ENCODE results near the gene CPHXL2. TPM values are rescaled to one million over a fixed set of nuclear protein-coding genes. Genes with fewer than 3 reads are reported as not detected.

The CPHXL2 gene
- total and polyA plus RNA-seq, 3 experiments from 2014 or later = not detected

- Mint-ChIP-seq H3K27ac (peak overlapping the region; percentile 81 to 100 (median 97)), H3K36me3 (peaks cover 23 to 79% (median 27%) of the 10 kb centered on the region in 3 donors), H3K27me3 (peaks cover 0 to 2% of the 10 kb centered on the region in 2 donors), H3K4me1 (peaks cover 52 to 76% (median 68%) of the 10 kb centered on the region in 3 donors), H3K4me3 (peak overlapping the region; percentile 65 to 89 (median 75)), H3K9me3 (peaks cover 0 to 3% (median 0%) of the 10 kb centered on the region in 5 donors)
- Histone ChIP-seq H3K36me3 (ENCODE audit: insufficient read depth, low read length) (peaks cover 50% of the 10 kb centered on the region), H3K27ac (ENCODE audit: low read depth, low read length) (peak overlapping the region; percentile 52), H3K4me1 (ENCODE audit: insufficient read depth, low read length) (peaks cover 59% of the 10 kb centered on the region), H3K4me3 (ENCODE audit: low read length) (no peak overlapping the region), H3K9me3 (ENCODE audit: low read length) (no peaks in the 10 kb centered on the region), H3K27me3 (ENCODE audit: insufficient read depth, low read length, poor library complexity, severe bottlenecking) (no peaks in the 10 kb centered on the region)
- ChIA-PET CTCF (interaction anchor here (0.7 to 2.1 kb wide), 7 partner anchors 9 to 98 kb away, joined by 3 to 11 read pairs (median 4); partner anchors contain the start of genes GABARAPL2, KARS1 and TERF2IP), POLR2A (interaction anchor here (0.6 to 4.5 kb wide), 8 partner anchors 11 to 153 kb away, joined by 3 to 35 read pairs (median 4); partner anchors contain the start of genes GABARAPL2, KARS1 and TERF2IP)
- no peak for DNase-seq
Observed at GRCh38 chr16:75615619-75616018, 61.2 kb downstream of the CPHXL2 start.

DNA sequence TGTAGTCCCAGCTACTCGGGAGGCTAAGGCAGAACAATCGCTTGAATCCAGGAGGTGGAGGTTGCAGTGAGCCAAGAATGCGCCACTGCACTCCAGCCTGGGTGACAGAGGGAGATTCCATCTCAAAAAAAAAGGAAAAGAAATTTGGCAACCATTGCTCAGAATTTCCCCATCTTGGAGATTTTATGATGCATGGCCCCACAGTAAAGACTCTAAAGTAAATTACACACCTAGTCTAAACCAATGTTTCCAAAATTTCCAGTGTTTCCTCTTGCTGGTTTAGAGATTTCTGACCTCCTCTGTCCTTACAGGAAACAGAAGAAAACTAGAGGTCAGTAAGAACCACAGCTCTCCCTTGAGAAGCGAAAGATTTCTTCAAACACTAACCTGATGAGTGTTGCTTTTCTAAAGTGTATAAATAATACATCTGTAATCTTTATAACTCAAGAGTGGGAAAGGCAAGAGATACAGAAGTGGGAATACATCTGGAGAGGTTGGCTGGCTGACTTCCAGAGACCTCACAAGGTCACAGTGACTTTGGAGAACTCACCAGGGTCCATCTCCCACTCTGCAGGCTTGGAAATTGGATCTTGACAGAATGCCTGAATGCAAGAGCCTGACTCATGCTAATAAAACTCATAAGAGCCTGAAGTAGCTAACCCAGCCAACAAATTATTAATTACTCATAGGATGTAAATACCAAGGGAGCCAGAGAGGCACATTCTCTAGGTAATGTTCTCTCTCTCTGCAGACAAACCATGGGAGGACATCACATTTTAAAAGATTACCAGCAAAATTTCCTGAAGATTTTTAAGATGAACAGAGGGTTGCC lies 62.5 kb downstream of the CPHXL2 start:
- Mint-ChIP-seq H3K27me3 (peaks cover 0 to 2% of the 10 kb centered on the region in 2 donors), H3K4me3 (peak overlapping the region in 4 of 7 donors; percentile 11 to 36 (median 14)), H3K27ac (peak overlapping the region; percentile 23 to 97 (median 72)), H3K9me3 (no peaks in the 10 kb centered on the region), H3K4me1 (peaks cover 45 to 75% (median 61%) of the 10 kb centered on the region in 3 donors), H3K36me3 (peaks cover 18 to 81% (median 21%) of the 10 kb centered on the region in 3 donors)
- peaks cover 53% of the 10 kb centered on the region for H3K36me3 ChIP-seq (ENCODE audit: insufficient read depth, low read length)
- H3K9me3 ChIP-seq (ENCODE audit: low read length) = no peaks in the 10 kb centered on the region
- peaks cover 45% of the 10 kb centered on the region for H3K4me1 ChIP-seq (ENCODE audit: insufficient read depth, low read length)
- CTCF ChIA-PET = interaction anchor here (1.6 to 2.6 kb wide), 3 partner anchors 19 to 97 kb away, joined by 4 to 10 read pairs (median 9); no protein-coding TSS in a partner anchor
- H3K4me3 ChIP-seq (ENCODE audit: low read length) = no peak overlapping the region
- POLR2A ChIA-PET = interaction anchor here (4.5 kb wide), 1 partner anchor 34 kb away, joined by 35 read pairs; the partner anchor contains the start of genes KARS1 and TERF2IP
- peak overlapping the region; percentile 6 for H3K27ac ChIP-seq (ENCODE audit: low read depth, low read length)
- DNase-seq = no peak
- no peaks in the 10 kb centered on the region for H3K27me3 ChIP-seq (ENCODE audit: insufficient read depth, low read length, poor library complexity, severe bottlenecking)

Other genes with a start within 250 kb of the CPHXL2 start
- gene CFDP1, start 243.5 kb downstream of the CPHXL2 start, total RNA-seq = 10 to 100 TPM; 34.2 to 39.1 TPM
- gene CFDP1, start 243.5 kb downstream of the CPHXL2 start, polyA plus RNA-seq = 33.8 TPM
- 10 to 100 TPM; 40.9 to 41.8 TPM for gene TMEM170A, start 212.3 kb downstream of the CPHXL2 start, total RNA-seq
- gene TMEM170A, start 212.3 kb downstream of the CPHXL2 start, polyA plus RNA-seq = 41.7 TPM
- gene CHST6, start 181.6 kb downstream of the CPHXL2 start, total RNA-seq = under 1 TPM; 0.04 to 0.11 TPM
- not detected for gene CHST6, start 181.6 kb downstream of the CPHXL2 start, polyA plus RNA-seq
- gene CHST5, start 140.9 kb downstream of the CPHXL2 start, total RNA-seq = not detected
- not detected for gene CHST5, start 140.9 kb downstream of the CPHXL2 start, polyA plus RNA-seq
- 1 to 10 TPM; 5.3 to 5.4 TPM for gene TMEM231, start 120.8 kb downstream of the CPHXL2 start, total RNA-seq
- 3.4 TPM for gene TMEM231, start 120.8 kb downstream of the CPHXL2 start, polyA plus RNA-seq
- gene GABARAPL2, start 110.6 kb downstream of the CPHXL2 start, total RNA-seq = 10 to 100 TPM; 61.7 to 66.2 TPM
- 331 TPM for gene GABARAPL2, start 110.6 kb downstream of the CPHXL2 start, polyA plus RNA-seq
- 10 to 100 TPM; 57.9 to 59.8 TPM for gene ADAT1, start 53.7 kb downstream of the CPHXL2 start, total RNA-seq
- 70.5 TPM for gene ADAT1, start 53.7 kb downstream of the CPHXL2 start, polyA plus RNA-seq
- 100 to 1,000 TPM; 291 to 307 TPM for gene KARS1, start 29.3 kb downstream of the CPHXL2 start, total RNA-seq
- gene KARS1, start 29.3 kb downstream of the CPHXL2 start, polyA plus RNA-seq = 258 TPM
- gene TERF2IP, start 29.2 kb downstream of the CPHXL2 start, total RNA-seq = 10 to 100 TPM; 90.6 to 91.0 TPM
- gene TERF2IP, start 29.2 kb downstream of the CPHXL2 start, polyA plus RNA-seq = 209 TPM
- gene DUXB, start 24.5 kb upstream of the CPHXL2 start, total RNA-seq = not detected
- gene DUXB, start 24.5 kb upstream of the CPHXL2 start, polyA plus RNA-seq = not detected
- gene CPHXL, start 49.5 kb upstream of the CPHXL2 start, total RNA-seq = not detected
- not detected for gene CPHXL, start 49.5 kb upstream of the CPHXL2 start, polyA plus RNA-seq